ENCODE data around the gene UQCC3.

UQCC3 gene

GRCh38 chr11:62708392-62708791 is 36.9 kb downstream of the UQCC3 start:
- peaks cover 42 to 52% of the 10 kb centered on the region in 2 experiments for H3K4me1 ChIP-seq (ENCODE audit: control insufficient read depth in 1 of 2, insufficient read depth in 1 of 2, low read depth in 1 of 2, low read length in 1 of 2)
- H3K27me3 ChIP-seq = no peaks in the 10 kb centered on the region
- peaks cover 25% of the 10 kb centered on the region for H3K36me3 ChIP-seq
- peak overlapping the region; percentile 76 to 86 for H3K4me3 ChIP-seq (ENCODE audit: low read depth in 1 of 2, low read length in 1 of 2)
- TF ChIP-seq CTCF (IDR thresholded peaks at IDR 0.05) = no peak
- H3K9me3 ChIP-seq = no peaks in the 10 kb centered on the region
- H3K27ac ChIP-seq = peak overlapping the region; percentile 91

GRCh38 chr11:62708793-62709192 is 37.3 kb downstream of the UQCC3 start:
- Histone ChIP-seq H3K36me3 (peaks cover 29% of the 10 kb centered on the region), H3K27me3 (no peaks in the 10 kb centered on the region), H3K4me1 (ENCODE audit: control insufficient read depth in 1 of 2, insufficient read depth in 1 of 2, low read depth in 1 of 2, low read length in 1 of 2) (peaks cover 42 to 49% of the 10 kb centered on the region in 2 experiments), H3K4me3 (ENCODE audit: low read depth in 1 of 2, low read length in 1 of 2) (peak overlapping the region; percentile 76 to 86), H3K9me3 (no peaks in the 10 kb centered on the region), H3K27ac (peak overlapping the region; percentile 91)
- no peak for TF ChIP-seq CTCF (IDR thresholded peaks at IDR 0.05)

- peak; percentile 36 for TF ChIP-seq CTCF (IDR thresholded peaks at IDR 0.05)
- H3K4me3 ChIP-seq (ENCODE audit: low read depth in 1 of 2, low read length in 1 of 2) = peak overlapping the region; percentile 76 to 86
- H3K36me3 ChIP-seq = peaks cover 36% of the 10 kb centered on the region
- peak overlapping the region; percentile 91 for H3K27ac ChIP-seq
- H3K9me3 ChIP-seq = no peaks in the 10 kb centered on the region
- H3K4me1 ChIP-seq (ENCODE audit: control insufficient read depth in 1 of 2, insufficient read depth in 1 of 2, low read depth in 1 of 2, low read length in 1 of 2) = peaks cover 42 to 44% of the 10 kb centered on the region in 2 experiments
- no peaks in the 10 kb centered on the region for H3K27me3 ChIP-seq
Measured at GRCh38 chr11:62709247-62710000, 38.0 kb downstream of the UQCC3 start.

GRCh38 chr11:62710001-62710345 is 38.5 kb downstream of the UQCC3 start:
- Histone ChIP-seq H3K4me1 (ENCODE audit: control insufficient read depth in 1 of 2, insufficient read depth in 1 of 2, low read depth in 1 of 2, low read length in 1 of 2) (peaks cover 39 to 42% of the 10 kb centered on the region in 2 experiments), H3K27me3 (no peaks in the 10 kb centered on the region), H3K27ac (peak overlapping the region; percentile 91), H3K36me3 (peaks cover 41% of the 10 kb centered on the region), H3K9me3 (no peaks in the 10 kb centered on the region), H3K4me3 (ENCODE audit: low read depth in 1 of 2, low read length in 1 of 2) (peak overlapping the region; percentile 76 to 86)
- TF ChIP-seq CTCF (IDR thresholded peaks at IDR 0.05) = no peak

- Histone ChIP-seq H3K4me1 (ENCODE audit: control insufficient read depth in 1 of 2, insufficient read depth in 1 of 2, low read depth in 1 of 2, low read length in 1 of 2) (peaks cover 20% of the 10 kb centered on the region in 2 experiments), H3K27me3 (no peaks in the 10 kb centered on the region), H3K4me3 (ENCODE audit: low read depth in 1 of 2, low read length in 1 of 2) (no peak overlapping the region), H3K9me3 (no peaks in the 10 kb centered on the region), H3K36me3 (peaks cover 65% of the 10 kb centered on the region), H3K27ac (peak overlapping the region; percentile 38)
- no peak for TF ChIP-seq CTCF (IDR thresholded peaks at IDR 0.05)
Measured at GRCh38 chr11:62712276-62712812, 40.9 kb downstream of the UQCC3 start.

Data from neutrophil (primary cell).